ENCODE data around the gene NCK1. TPM values are rescaled to one million over a fixed set of nuclear protein-coding genes. Genes with fewer than 3 reads are reported as not detected.

NCK1 gene
- total and polyA plus RNA-seq, 2 of the 13 experiments (the other 11 are each of a cell fraction or from before 2014, with no cell fraction given), result 14.7 to 30.4 TPM

DNA sequence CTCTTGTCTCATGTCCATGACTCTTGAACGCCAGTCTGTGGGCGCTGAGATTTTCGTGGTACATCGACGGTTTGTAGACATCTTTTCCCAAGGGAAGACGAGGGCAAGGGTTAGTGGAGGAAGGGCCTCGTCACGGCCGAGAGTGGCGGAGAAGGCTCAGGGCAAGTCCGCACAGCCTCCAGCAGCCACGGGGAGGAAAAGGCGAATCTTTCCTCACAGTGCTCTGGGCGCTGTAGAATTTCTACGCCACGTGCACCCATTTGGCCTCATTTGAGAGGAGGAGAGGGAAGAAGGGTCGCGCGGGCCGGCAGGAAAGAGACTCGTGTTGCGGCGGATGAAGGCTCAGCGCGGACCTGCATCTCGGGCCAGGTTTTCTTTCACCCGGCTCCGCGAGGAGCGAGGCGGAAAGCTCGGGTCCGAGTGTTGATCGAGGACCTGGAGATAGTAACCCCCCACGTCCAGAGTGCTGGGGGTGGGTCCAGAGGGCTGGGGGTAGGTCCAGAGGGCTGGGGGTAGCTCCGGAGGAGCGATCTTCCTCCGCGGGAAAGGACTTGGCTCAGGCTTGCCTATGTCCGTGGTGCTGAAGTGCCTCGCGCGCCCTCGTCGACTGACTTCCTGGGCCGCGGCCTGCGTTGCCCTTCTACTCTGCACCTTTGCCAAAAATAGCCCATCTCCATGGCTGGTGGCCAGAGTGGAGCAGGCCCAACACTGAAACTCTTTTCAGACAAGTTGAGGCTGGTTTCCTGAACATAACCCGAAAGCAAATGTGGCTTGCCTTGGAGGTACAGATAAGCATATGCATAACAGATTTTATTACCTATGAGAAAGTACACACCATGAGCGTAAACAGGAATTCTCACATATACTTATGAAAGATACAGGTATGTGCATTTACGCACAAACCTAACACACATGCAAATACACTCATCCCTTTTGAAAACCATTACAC, 42.0 kb upstream of the NCK1 start (continued):
- TF ChIP-seq, protein P1, sequence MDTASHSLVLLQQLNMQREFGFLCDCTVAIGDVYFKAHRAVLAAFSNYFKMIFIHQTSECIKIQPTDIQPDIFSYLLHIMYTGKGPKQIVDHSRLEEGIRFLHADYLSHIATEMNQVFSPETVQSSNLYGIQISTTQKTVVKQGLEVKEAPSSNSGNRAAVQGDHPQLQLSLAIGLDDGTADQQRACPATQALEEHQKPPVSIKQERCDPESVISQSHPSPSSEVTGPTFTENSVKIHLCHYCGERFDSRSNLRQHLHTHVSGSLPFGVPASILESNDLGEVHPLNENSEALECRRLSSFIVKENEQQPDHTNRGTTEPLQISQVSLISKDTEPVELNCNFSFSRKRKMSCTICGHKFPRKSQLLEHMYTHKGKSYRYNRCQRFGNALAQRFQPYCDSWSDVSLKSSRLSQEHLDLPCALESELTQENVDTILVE (CRISPR knock-in tag; IDR thresholded peaks at IDR 0.05), result 0 out of 2 replicates have a peak, but pooled peaks have one; percentile 26
- TF ChIP-seq ZFP90 (CRISPR knock-in tag; IDR thresholded peaks at IDR 0.05; ENCODE audit: borderline replicate concordance) (no peak), ZNF605 (CRISPR knock-in tag; IDR thresholded peaks at IDR 0.05) (no peak; the same call in 1 of the 2 replicates), ZBTB38 (CRISPR knock-in tag; IDR thresholded peaks at IDR 0.05) (no peak), ZNF33B (CRISPR knock-in tag; IDR thresholded peaks at IDR 0.05) (no peak), ZKSCAN8 (CRISPR knock-in tag; IDR thresholded peaks at IDR 0.05; ENCODE audit: borderline replicate concordance) (no peak), ZNF10 (CRISPR knock-in tag; IDR thresholded peaks at IDR 0.05; ENCODE audit: borderline replicate concordance, low read depth) (no peak), KLF11 (CRISPR knock-in tag; IDR thresholded peaks at IDR 0.05) (0 out of 2 replicates have a peak, but pooled peaks have one; percentile 39), EEA1 (CRISPR knock-in tag; IDR thresholded peaks at IDR 0.05; ENCODE audit: borderline replicate concordance) (0 out of 2 replicates have a peak, but pooled peaks have one; percentile 42), MAFK (conservative IDR thresholded peaks at IDR 0.05 in 1 of 2, IDR thresholded peaks at IDR 0.05 in 1 of 2; ENCODE audit: low read length in 2 of 2) (no peak), TSC22D2 (CRISPR knock-in tag; IDR thresholded peaks at IDR 0.05; ENCODE audit: borderline replicate concordance) (no peak), MAFF (IDR thresholded peaks at IDR 0.05; ENCODE audit: low read depth, low read length) (no peak), NFE2L2 (IDR thresholded peaks at IDR 0.05; ENCODE audit: low read length) (no peak), PHF5A (CRISPR knock-in tag; IDR thresholded peaks at IDR 0.05; ENCODE audit: low read depth, unreplicated experiment) (peak; percentile 25), NKX3-1 (CRISPR knock-in tag; IDR thresholded peaks at IDR 0.05) (no peak), YEATS2 (CRISPR knock-in tag; IDR thresholded peaks at IDR 0.05; ENCODE audit: borderline replicate concordance) (peak; percentile 53; the same call in 1 of the 2 replicates), SIN3A (IDR thresholded peaks at IDR 0.05; ENCODE audit: borderline replicate concordance, low read depth, low read length) (peak; percentile 71; the same call in 1 of the 2 replicates)
- TF ChIP-seq, protein P2, sequence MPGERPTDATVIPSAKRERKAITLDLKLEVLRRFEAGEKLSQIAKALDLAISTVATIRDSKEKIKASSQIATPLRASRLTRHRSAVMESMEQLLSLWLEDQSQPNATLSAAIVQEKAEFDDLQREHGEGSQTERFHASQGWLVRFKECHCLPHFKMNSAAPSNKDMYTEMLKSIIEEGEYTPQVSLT (CRISPR knock-in tag; IDR thresholded peaks at IDR 0.05; ENCODE audit: borderline replicate concordance, low read depth), result no peak
- TF ChIP-seq, protein P3, sequence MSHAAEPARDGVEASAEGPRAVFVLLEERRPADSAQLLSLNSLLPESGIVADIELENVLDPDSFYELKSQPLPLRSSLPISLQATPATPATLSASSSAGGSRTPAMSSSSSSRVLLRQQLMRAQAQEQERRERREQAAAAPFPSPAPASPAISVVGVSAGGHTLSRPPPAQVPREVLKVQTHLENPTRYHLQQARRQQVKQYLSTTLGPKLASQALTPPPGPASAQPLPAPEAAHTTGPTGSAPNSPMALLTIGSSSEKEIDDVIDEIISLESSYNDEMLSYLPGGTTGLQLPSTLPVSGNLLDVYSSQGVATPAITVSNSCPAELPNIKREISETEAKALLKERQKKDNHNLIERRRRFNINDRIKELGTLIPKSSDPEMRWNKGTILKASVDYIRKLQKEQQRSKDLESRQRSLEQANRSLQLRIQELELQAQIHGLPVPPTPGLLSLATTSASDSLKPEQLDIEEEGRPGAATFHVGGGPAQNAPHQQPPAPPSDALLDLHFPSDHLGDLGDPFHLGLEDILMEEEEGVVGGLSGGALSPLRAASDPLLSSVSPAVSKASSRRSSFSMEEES (CRISPR knock-in tag; IDR thresholded peaks at IDR 0.05), result peak; percentile 67; the same call in 1 of the 2 replicates
- TF ChIP-seq, protein P4, sequence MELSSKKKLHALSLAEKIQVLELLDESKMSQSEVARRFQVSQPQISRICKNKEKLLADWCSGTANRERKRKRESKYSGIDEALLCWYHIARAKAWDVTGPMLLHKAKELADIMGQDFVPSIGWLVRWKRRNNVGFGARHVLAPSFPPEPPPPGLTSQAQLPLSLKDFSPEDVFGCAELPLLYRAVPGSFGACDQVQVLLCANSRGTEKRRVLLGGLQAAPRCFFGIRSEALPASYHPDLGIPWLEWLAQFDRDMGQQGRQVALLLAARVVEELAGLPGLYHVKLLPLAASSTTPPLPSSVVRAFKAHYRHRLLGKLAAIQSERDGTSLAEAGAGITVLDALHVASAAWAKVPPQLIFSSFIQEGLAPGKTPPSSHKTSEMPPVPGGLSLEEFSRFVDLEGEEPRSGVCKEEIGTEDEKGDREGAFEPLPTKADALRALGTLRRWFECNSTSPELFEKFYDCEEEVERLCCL (CRISPR knock-in tag; IDR thresholded peaks at IDR 0.05; ENCODE audit: borderline replicate concordance), result no peak
- TF ChIP-seq, protein P5, sequence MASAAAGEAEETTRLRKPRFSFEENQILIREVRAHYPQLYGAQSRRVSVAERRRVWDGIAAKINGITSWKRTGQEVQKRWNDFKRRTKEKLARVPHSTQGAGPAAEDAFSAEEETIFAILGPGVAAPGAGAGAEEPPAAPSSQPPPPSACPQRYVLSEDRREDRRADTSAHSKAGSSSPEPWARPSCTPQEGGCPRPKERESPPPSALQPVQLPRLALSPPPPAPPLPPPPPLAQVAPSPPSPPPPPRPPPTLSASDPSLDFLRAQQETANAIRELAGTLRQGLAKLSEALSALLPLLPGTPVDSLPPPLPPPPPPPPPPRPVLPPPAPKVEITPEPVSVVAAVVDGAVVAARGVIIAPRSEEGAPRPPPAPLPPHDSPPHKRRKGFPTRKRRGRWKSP (CRISPR knock-in tag; IDR thresholded peaks at IDR 0.05), result no peak; the same call in 1 of the 2 replicates
- TF ChIP-seq, protein P6, sequence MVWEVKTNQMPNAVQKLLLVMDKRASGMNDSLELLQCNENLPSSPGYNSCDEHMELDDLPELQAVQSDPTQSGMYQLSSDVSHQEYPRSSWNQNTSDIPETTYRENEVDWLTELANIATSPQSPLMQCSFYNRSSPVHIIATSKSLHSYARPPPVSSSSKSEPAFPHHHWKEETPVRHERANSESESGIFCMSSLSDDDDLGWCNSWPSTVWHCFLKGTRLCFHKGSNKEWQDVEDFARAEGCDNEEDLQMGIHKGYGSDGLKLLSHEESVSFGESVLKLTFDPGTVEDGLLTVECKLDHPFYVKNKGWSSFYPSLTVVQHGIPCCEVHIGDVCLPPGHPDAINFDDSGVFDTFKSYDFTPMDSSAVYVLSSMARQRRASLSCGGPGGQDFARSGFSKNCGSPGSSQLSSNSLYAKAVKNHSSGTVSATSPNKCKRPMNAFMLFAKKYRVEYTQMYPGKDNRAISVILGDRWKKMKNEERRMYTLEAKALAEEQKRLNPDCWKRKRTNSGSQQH (CRISPR knock-in tag; IDR thresholded peaks at IDR 0.05; ENCODE audit: low read depth), result no peak
